Tibial nerve (tissue), 4 donors: Measurements from ENCODE around the gene GPC5.

Source experiments
- CTCF ChIP-seq, 5 experiments: fragments of 200-600 bp in 3 of 5; fragments of 450-650 bp in 2 of 5; sonication (generic) in 3 of 5; IDR thresholded peaks; one replicate each; pipeline ENCODE4 v1.5.1; 2016 to 2019; ENCODE audit warnings: antibody characterized with exemption in 5 of 5, mild to moderate bottlenecking in 3 of 5, moderate library complexity in 2 of 5
- EP300 ChIP-seq, 2 donors: sonication (generic); formaldehyde crosslinking; IDR thresholded peaks; one replicate each; pipeline ENCODE4 v1.6.1; 2017; ENCODE audit warnings: antibody characterized with exemption in 2 of 2, mild to moderate bottlenecking in 1 of 2
- POLR2A ChIP-seq, 2 donors: fragments of 450-650 bp; IDR thresholded peaks; one replicate each; pipeline ENCODE4 v1.6.1; 2017; ENCODE audit warnings: antibody characterized with exemption in 2 of 2, mild to moderate bottlenecking in 2 of 2, moderate library complexity in 2 of 2

- no peak for TF ChIP-seq CTCF (IDR thresholded peaks at IDR 0.05)
- TF ChIP-seq EP300 (IDR thresholded peaks at IDR 0.05), result no peak
- TF ChIP-seq POLR2A (IDR thresholded peaks at IDR 0.05), result no peak
Measured at GRCh38 chr13:92461831-92462230, 1063.4 kb downstream of the GPC5 start.
